ENCODE results near the gene NAGS.
"Not testable (repeated sequence)": the region's sequence is repeated elsewhere in the genome, so short reads cannot be mapped to it uniquely, and the experiment has no call there.

The NAGS gene

DNA sequence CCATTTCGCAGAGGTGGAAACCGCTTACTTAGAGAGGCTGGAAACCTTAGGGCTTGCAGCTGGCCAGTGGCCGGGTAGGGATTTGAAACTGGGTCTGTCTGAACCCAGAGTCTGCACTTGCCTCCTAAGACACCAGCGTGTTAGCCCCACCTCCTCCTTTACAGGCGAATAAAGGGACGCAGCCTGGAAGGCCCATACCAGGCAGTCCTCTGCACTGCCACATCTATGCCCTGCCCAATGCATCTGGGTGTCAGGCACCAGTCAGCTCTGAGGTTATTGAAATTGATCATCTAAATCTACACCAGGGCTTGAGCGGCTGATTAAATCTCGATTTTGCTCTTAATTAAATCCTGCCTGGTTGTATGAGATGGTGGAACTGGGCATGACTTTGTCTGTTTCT is 19.9 kb upstream of the NAGS start:
- DNase-seq: no peak

DNA sequence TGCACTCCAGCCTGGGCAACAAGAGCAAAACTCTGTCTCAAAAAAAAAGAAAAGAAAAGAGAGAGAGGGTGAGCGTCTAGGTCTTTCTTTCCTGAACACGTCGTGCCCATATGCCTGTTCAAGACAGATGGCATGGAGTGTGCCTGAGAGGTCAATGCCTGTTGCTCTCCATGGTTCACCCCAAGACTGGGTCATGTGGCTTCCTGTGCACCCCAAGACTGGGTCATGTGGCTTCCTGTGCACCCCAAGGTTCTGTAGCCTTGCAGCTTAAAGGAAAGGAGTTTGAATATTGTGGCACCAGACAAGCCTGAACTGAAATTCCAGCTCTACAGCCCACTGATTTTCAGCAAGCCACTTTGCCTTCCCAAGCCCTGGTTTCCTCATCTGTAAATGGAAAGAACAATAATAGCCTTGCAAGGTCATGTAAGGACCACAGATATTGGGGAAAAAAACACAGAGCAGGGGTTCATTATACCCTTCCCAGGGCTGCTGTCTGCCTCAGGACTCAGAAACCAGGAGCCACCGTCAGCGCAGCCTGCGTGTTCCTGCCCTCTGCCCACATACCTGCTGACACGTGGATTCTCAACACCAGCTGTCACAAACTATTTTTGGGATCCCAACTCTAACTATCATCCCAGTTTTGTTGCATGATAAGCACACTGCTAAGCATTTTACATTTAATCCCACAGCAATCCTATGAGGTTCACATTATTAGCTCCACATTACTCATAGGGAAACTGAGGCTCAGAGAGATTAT is 18.0 kb upstream of the NAGS start:
- DNase-seq: no peak

DNA sequence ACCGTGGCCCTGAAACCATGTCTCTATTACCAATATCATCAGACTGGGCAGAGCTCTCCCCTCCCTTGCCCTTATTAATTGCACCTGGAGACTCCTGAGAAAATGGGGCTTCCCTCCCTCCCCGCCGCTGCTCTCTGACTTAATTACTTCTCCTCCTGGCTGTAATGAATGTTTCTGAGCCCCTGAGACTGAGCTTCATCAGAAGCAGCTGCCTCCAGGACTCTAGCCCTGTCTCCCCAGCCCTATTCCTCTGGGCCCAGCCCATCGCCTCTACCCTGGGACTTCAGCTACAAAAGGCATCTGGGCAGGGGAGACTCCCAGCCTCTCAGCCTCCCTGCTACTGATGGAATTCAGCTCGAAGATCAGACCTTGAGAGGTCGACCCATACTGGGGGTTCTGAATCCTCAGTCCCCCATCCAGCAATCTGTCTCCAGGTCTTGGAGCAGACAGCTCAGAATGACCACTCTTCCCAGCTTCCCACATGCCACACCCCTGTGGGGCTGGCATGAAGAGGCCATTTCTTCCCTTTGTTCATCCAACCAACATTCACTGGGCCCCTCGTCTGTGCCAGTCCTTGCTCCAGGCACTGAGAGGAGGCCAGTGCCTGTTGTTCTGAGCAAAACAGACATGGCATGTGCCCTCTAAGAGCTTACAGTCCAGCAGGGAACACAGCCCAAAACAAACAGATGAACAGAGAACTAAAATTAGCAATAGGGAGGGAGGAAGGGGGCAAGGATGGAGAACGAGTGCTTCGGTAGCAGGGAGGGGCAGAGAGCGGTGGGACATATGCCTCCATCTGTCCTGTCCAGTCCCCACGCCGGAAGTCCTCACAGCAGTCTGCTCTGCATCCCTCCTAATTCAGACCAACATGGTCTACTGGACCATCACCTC is 17.0 kb upstream of the NAGS start:
- DNase-seq: no peak

DNA sequence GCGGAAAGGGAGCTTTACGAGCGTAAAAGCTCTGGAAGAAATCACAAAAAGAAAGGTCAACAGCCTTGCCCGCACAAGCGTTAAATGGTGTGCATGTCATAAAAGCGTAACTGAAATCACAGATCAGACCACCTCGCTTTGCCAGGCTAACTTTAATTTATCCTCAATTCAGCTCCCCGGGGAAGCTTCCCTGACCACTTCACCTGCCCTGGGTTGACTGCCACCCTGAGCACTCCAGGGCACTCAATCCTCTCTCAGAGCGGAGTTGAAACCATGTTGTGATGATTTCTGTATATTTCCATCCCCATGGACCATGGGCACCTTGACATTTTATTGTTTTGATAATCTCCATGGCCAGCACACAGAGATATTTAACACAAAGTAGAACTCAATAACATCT is 16.1 kb upstream of the NAGS start:
- DNase-seq: no peak

DNA sequence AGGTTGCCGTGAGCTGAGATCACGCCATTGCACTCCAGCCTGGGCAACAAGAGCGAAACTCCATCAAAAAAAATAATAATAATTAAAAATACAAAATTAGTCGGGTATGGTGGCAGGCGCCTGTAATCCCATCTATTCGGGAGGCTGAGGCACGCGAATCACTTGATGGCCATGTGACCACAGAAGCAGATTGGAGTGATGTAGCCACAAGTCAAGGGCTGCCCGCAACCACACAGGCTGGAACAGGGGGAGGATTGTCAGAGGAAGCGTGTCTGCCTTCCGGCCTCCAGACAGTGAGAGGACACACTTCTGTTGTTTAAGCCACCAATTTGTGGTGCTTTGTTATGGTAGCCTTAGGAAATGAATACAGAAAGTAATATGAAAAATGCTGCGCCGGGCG is 11.8 kb upstream of the NAGS start:
- DNase-seq: no peak

DNA sequence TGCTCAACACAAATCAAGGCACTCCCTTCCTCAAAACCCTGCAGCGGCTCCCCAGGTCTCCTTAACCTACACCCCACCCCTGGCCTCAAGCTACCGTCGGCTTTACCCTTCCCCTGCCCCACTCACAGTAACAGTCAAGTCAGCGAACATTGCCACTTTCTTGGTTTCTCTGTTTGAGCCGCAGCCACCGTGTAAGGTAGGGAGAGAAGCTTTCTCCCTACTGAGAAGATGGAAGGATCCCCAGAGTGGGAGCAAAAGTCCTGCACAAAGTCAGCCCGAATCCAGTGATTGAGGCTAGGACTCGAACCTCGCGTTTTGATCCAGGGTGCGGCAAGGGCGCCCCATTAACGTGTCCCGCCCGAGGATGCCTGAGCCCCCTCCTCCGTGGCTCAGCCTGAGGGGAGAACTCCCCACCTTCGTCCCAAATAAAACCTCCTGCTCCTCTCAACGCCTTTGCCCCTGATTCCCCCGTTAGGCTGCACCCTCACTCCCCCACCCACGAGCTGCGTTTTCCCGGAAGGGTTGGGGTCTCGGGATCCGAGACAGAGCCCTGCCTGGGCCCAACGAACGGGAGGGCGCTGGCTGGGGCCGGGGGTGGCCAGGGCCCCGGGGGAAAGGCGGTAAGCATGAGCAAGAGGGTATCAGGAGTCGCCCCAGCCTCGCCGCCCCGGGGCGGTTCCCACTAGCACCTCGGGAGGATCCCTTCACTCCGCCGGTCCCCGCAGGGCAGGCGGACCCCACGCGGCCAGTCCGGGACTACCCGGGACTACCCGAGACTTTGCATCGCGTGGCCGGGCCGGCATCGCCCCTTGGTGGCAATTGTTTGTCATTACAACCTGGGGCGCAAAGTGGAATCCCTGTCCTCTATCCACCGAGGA is 9.9 kb upstream of the NAGS start:
- DNase-seq: peak; percentile 52 to 82

DNA sequence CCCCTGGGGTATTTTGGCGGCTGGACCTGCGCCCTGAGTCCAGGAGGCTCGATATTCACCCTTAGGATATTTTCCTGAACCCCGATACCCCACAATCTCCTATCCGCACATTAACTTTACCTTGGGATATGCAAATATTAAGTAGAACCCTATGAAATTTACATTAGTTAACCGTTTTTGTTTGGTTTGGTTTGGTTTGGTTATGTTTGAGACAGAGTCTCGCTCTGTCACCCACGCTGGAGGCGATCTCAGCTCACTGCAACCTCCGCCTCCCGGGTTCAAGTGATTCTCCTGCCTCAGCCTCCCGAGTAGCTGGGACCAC is 9.3 kb upstream of the NAGS start:
- DNase-seq: no peak

DNA sequence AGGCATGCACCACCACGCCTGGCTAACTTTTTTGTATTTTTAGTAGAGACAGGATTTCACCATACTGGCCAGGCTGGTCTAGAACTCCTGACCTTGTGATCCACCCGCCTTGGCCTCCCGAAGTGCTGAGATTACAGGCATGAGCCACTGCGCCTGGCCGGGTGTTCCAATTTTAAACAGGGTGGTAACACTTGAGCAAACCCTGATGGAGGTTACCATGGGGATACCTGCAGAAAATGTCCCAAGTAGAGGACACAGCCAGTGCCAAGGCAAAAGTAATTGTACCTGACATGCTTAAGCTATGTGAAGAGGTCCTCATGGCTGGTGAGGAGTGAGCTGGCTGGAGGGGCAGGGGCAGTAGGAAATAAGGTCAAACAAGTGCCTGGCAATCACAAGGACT is 7.2 kb upstream of the NAGS start:
- not testable (repeated sequence) for DNase-seq

DNA sequence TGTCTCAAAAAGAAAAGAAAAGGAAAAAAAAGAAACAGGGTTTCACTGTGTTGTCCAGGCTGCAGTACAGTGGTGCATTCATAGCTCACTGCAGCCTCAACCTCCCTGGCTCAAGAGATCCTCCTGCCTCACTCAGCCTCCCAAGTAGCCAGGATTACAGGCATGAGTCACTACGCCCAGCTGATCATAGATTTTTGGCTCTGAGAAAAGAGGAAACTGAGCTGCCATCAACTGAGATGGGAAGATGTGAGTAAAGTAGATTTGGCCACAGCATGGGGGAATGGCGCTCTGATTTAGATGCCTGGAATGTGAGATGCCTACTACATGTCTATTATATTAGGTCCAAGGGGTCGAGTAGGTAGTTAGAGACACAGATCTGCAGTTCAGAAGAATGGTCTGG is 5.9 kb upstream of the NAGS start:
- DNase-seq: peak; percentile 43 to 50

DNA sequence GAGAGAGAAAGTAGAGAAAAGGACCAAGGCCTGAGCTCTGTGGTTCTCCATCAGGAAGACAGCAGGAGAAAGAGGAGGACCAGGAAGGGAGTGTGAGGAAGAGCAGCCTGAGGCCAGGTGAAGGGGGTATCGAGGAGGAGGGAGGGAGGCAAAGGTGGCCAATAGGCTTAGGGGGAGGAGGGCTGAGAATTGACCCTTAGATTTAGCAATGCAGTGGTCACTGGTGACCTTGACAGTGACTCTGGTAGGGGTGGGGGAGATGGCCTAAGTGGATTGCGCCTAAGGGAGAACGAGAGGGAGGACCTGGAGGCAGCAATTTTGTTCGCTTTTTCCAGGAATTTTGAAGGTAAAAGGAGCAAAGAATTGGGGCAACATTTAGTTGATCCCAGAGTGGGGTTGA is 5.4 kb upstream of the NAGS start:
- DNase-seq: no peak

DNA sequence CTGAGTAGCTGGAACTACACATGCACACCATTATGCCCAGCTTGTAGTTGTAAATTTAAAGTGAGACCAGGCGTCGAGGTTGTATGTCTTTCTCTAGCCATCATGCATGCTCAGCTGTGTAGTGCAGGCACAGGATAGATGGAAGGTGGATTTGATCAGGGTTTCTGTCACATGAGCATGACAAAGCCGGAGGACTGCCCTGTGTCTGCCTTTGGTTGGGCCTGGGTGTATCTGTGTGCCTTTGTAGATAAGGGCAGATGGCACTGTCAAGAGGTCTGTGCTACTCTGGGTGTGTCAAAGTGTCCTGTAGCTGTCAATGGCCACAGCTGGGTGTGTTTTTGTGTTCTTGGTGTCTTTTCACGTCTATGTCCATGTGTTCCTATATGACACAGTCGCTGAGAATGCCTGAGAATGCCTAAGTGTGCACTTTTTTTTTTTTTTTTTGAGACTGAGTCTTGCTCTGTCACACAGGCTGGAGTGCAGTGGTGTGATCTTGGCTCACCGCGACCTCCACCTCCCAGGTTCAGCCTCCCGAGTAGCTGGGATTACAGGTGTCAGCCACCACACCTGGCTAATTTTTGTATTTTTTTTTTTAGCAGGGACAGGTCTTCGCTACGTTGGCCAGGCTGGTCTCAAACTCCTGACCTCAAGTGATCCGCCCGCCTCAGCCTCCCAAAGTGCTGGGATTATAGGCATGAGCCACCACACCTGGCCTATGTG is 4.1 kb upstream of the NAGS start:
- DNase-seq: no peak

DNA sequence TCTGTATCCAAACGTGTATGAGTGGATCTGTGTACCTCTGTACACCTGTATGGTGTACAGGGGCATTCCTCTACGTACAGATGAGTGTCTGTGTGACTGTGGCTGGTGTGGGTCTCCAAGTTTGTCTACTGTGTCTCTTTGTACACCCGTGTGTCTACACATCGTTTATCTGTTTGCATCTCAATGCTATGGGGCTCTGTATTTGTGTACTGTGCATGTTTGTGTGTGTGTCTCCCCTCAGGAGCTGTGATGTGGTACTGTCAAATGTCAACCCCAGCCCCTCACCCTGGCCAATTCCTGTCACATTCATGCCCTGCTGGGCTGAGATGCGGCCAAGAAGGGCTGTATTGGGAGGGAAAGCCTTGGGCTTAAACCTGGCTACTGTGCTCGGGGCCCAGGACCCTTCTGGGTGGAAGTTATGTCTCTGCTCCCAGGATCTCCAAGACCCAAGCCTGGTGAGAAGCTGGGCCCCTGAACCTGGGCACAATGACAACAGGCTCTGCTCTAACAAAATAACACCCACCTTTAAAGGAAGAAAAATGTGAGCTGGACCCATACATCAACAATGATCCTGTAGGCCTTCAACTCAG is 3.5 kb upstream of the NAGS start:
- DNase-seq: no peak

DNA sequence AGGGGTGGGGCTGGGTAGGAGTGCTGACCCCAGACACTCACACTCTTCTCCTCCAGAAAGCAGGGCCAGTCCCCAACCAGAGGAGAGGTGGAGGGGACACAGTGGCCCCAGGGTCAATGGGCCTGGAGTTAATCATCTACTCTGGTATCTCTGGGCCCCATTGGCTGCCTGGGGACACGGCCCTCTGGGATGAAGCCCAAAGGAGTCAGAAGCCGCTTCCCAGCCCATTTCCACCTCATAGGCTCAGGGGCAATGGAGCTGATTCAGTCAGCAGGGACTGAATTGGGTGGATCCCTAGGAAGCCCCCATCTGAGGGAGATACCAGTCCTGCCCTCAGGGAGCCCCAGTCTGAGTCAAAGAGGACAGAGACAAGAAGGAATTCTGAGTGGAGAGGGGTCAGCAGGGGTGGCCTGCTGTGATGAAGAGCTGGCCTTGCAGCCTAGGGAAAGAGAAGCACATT is 2.9 kb upstream of the NAGS start:
- DNase-seq: no peak

DNA sequence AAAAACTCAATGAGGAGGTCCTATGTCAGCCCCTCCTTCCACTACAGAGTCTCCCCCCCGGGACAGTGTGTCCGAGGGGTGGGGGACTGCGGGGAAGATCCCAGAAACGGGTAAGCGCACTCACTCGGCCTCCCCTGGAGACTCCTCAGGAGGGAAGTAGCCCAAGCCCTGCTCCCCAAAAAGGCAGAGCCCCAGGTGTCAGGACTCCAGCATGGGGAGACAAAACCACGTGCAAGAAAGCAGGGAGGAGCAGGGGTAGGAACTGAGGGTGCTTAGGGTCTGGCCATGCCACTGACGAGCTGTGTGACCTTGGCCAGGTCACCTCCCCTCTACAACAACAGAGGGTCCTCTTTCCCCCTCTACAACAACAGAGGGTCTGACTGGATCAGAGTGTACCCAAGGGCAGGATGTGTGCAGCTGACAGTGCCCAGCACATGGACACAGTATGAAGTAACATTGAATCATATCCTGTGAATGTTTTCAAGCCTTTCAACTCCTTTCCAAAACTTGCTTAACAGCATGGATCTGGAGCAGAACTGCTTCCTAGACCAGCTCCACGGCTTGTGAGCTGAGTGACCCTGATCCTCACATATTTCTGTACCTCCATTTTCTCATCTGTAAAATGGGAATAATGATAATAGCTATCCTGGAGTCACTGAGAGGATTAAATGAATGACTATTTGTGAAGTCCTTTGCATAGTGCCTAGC is 2.1 kb upstream of the NAGS start:
- DNase-seq: no peak

DNA sequence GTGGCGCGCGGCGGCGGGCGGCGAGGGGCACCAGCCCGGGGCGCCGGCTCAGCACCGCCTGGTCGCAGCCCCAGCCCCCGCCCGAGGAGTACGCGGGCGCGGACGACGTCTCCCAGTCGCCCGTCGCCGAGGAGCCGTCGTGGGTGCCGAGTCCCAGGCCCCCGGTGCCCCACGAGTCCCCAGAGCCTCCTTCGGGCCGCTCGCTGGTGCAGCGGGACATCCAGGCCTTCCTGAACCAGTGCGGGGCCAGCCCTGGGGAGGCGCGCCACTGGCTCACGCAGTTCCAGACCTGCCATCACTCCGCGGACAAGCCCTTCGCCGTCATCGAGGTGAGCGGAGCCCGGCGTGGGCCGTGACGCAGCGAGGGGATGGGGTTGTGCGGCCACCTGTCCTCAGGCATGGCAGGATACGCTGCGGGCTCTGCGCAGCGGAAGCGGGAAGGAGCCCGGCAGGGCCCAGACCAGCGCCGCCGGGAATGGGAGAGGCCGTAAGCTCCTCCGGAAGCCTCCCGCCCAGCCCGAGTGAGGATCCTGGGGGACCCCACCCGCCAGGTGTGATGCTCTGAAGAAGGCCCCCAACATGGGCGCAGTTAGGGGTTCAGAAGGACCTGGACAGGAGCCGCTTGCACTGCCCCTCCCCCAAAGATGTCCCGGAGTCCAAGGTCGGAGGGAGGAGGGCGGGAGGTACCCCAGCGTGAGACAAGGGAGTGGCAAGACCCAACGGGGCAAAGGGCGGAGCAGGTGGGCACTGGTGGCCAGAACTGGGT is 522 bp downstream of the NAGS start:
- DNase-seq: no peak

DNA sequence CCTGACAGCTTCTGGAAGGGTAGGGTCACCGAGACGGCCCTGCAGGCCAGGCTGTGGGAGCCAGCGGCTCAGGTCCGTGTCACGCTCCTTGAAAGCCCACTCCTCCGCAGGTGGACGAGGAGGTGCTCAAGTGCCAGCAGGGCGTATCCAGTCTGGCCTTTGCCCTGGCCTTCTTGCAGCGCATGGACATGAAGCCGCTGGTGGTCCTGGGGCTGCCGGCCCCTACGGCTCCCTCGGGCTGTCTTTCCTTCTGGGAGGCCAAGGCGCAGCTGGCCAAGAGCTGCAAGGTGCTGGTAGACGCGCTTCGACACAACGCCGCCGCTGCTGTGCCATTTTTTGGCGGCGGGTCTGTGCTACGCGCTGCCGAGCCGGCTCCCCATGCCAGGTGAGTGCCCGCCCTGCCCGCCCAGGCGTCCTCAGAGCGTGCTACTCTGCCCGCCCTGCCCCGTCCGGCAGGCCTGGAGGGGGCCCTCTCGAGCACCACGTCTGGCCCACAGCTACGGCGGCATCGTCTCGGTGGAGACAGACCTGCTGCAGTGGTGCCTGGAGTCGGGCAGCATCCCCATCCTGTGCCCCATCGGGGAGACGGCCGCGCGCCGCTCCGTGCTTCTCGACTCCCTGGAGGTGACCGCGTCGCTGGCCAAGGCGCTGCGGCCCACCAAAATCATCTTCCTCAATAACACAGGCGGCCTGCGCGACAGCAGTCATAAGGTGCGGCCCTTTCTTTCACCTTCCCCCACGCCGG is 1.3 kb downstream of the NAGS start:
- no peak for DNase-seq

DNA sequence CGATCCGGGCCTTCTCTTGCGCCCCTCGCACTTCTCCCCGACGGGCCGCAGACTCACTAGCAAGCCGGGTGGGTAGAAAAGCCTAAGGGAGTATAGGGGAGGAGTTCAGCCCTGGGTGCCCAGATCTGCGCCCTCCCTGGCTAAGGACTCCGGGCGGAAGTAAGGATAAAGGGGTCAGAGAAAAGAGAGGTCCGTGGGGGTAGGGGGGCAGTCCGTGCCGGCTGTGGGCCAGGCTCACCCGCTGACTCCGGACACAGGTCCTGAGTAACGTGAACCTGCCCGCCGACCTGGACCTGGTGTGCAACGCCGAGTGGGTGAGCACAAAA is 1.8 kb downstream of the NAGS start:
- no peak for DNase-seq

DNA sequence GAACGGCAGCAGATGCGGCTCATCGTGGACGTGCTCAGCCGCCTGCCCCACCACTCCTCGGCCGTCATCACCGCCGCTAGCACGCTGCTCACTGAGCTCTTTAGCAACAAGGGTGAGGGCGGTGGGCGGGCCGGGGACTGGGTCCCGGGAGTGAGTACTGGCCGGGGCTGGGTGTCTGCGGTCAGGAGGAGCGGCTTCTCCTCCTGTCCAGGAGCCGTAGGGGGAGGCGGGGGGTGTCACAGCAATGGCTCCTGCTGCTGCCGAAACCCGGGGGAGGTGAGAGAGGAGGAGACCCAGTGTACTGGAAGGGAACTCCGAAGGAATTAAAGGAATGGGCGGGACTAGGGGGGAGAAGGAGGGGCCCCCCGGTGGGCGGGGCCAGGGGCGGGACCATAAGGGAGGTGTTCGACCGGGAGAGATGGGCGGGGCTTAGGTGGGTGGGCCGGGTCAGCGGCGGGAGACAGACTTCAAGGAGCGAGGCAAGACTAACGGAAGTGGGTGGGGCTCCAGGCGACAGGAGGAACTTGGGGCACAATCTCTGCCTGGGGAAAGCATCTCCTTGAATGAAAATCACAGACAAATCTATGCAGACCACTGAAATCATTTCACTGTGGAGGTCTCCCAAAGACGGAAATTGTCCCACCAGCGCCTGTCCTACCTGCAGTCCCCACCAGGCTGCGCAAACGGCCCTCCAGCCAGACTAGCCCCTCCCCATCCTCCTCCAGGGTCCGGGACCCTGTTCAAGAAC is 2.4 kb downstream of the NAGS start:
- DNase-seq: peak; percentile 98 to 99

Data from inflammatory macrophage treated with lipopolysaccharide for 1 hour (primary cell).